ENCODE data around the gene TGIF1.

DNA sequence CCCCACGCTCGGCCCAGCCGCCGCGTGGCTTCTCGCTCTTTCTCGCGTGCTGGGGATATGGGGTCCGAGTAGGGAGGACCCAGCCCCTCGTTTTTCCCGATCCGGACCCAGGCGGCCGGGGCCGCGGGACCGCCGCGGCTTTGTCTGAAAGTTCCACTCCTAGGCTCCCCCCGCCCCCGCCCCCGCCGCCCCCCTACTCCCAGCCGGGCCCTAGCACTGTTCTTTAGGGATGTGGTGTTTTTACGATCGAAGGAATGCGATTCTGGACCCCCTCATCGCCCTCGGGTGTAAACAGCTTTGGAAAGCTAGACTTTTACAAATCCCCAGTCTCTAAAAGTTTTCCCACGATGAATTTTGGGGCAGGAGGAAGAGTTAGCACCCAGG, 819 bp downstream of the TGIF1 start:
- no peak for TF ChIP-seq CTCF (IDR thresholded peaks at IDR 0.05)
- TF ChIP-seq POLR2A (IDR thresholded peaks at IDR 0.05; ENCODE audit: low read depth): no peak
- TF ChIP-seq POLR2AphosphoS5 (IDR thresholded peaks at IDR 0.05): no peak
- TF ChIP-seq EP300 (IDR thresholded peaks at IDR 0.05): no peak
